Spleen (tissue), 11 donors: ENCODE data around the gene LEUTX. TPM values are rescaled to one million over a fixed set of nuclear protein-coding genes. Genes with fewer than 3 reads are reported as not detected.

Source experiments
- DNase-seq: peaks from one replicate; pipeline ENCODE4 v3.0.0-alpha.2; 2020
- H3K27ac ChIP-seq, 8 donors: fragments of 200-600 bp; sonication (generic) in 7 of 8; 1 replicate in 4 of 8; 2 replicates in 4 of 8; pipeline versions ENCODE4 v1.5.0 to v1.8.0; 2016 to 2021; ENCODE audit warnings: inconsistent platforms in 4 of 8, mild to moderate bottlenecking in 4 of 8, moderate library complexity in 1 of 8
- H3K27me3 ChIP-seq, 7 donors: fragments of 200-600 bp; sonication (generic) in 6 of 7; replicated peaks in 1 of 7; 1 replicate in 4 of 7; 2 replicates in 3 of 7; pipeline versions ENCODE4 v1.5.0 to v1.8.0; 2016 to 2021; ENCODE audit warnings: inconsistent platforms in 3 of 7, mild to moderate bottlenecking in 1 of 7
- H3K36me3 ChIP-seq, 6 donors: fragments of 200-600 bp; sonication (generic) in 5 of 6; 1 replicate in 4 of 6; 2 replicates in 2 of 6; pipeline versions ENCODE4 v1.5.0 to v1.8.0; 2016 to 2021; ENCODE audit warnings: inconsistent platforms in 2 of 6
- H3K4me1 ChIP-seq, 6 donors: fragments of 200-600 bp; sonication (generic) in 5 of 6; 1 replicate in 3 of 6; 2 replicates in 3 of 6; pipeline versions ENCODE4 v1.5.0 to v1.8.0; 2016 to 2021; ENCODE audit warnings: inconsistent platforms in 3 of 6
- H3K4me3 ChIP-seq, 8 donors: fragments of 200-600 bp; sonication (generic) in 7 of 8; 1 replicate in 4 of 8; 2 replicates in 4 of 8; pipeline versions ENCODE4 v1.5.0 to v1.8.0; 2016 to 2021; ENCODE audit warnings: inconsistent platforms in 4 of 8, mild to moderate bottlenecking in 4 of 8, moderate library complexity in 2 of 8
- H3K9me3 ChIP-seq, 8 donors: fragments of 200-600 bp; sonication (generic) in 7 of 8; 1 replicate in 4 of 8; 2 replicates in 4 of 8; pipeline versions ENCODE4 v1.5.0 to v1.8.0; 2016 to 2021; ENCODE audit warnings: inconsistent platforms in 4 of 8
- POLR2A ChIP-seq, 3 donors: fragments of 450-650 bp; IDR thresholded peaks; one replicate each; pipeline ENCODE4 v1.5.1; 2017; ENCODE audit warnings: antibody characterized with exemption in 3 of 3, mild to moderate bottlenecking in 1 of 3
- POLR2AphosphoS5 ChIP-seq, 3 donors: sonication (generic); formaldehyde crosslinking; IDR thresholded peaks; one replicate each; pipeline ENCODE4 v1.5.1; 2017; ENCODE audit warnings: antibody characterized with exemption in 3 of 3
- WGBS, 5 donors: extraction: QIAGEN DNeasy Blood & Tissue Kit in 3 of 5; methylation state at CpG; one replicate each; pipeline versions ENCODE4 v1.1.5 to v1.1.7; 2013 to 2018; 5-methylcytosine and 5-hydroxymethylcytosine counted together
- intact Hi-C: fragments of 100-400 bp; cut with DNase I; formaldehyde crosslinking; loops from one replicate; pipeline ENCODE4 v1.15.0; 2023; ENCODE audit warnings: low total_unique reads
- polyA plus RNA-seq, 3 donors: library from polyadenylated mRNA; stranded (reverse); fragments of 200-250 nt; gene quantifications; one replicate each; pipeline ENCODE4 v1.2.1, GENCODE V29; 2013
- total RNA-seq, 7 donors: library from RNA; depleted of rRNA in 3 of 7; stranded (reverse); fragments of >200 nt in 3 of 7; fragmentation: NEBNext Ultra II Directional in 4 of 7; extraction: Animal tissue kit (Norgen Biotek cat#: 25700) in 4 of 7; gene quantifications; one replicate each; pipeline versions ENCODE4 v1.1.0 to v1.2.1, GENCODE V29; 2016 to 2021
- TF ChIP-seq, protein P1 (sequence below), 11 experiments: fragments of 200-600 bp in 7 of 11; fragments of 450-650 bp in 4 of 11; sonication (generic) in 4 of 11; IDR thresholded peaks in 8 of 11; conservative IDR thresholded peaks in 3 of 11; 1 replicate in 7 of 11; 2 replicates in 4 of 11; pipeline versions ENCODE4 v1.4.0 to v1.8.0; 2016 to 2021; ENCODE audit warnings: antibody characterized with exemption in 11 of 11, inconsistent platforms in 4 of 11, mild to moderate bottlenecking in 1 of 11
- donor health status: healthy with polysubstance abuse.
- donor health status: DM: no; HTN: no; CAD: no; lungs with moderate emphysema.
- donor health status: DM: no; HTN: no; CAD: no.
- donor health status: Bipolar disorder and iron deficiency.
- donor health status: healthy.
- donor health status: DM: no; HTN: no; CAD: no.
- donor health status: DM: yes; HTN: yes; CAD: no.

LEUTX gene
- total and polyA plus RNA-seq, 10 donors = not detected

DNA sequence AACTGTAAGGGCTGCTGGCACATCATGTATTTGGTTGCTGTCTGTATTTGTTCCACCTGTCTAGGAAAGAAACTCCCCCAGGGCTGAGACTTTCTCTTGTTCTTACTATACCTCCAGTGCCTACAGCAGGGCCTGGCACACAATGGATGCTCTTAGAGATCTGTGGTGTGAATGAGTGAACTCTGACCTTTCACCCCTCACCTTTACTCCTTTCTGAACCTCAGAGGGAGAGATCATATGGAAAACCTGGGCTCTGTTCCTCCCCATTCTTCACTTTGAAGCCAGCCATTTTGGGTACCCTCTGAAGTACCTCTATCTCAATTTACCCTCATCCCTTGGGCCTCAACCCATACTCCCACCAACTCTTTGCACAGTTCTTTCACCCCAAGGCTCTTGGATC lies 52.2 kb downstream of the LEUTX start:
- Histone ChIP-seq H3K27ac (peak overlapping the region in 1 of 8 donors; percentile 24), H3K27me3 (no peaks in the 10 kb centered on the region), H3K36me3 (peaks cover 0 to 76% (median 56%) of the 10 kb centered on the region in 6 donors), H3K4me1 (peaks cover 10 to 69% (median 29%) of the 10 kb centered on the region in 6 donors), H3K4me3 (no peak overlapping the region), H3K9me3 (no peaks in the 10 kb centered on the region)
- TF ChIP-seq POLR2A (IDR thresholded peaks at IDR 0.05) = no peak
- TF ChIP-seq POLR2AphosphoS5 (IDR thresholded peaks at IDR 0.05) = no peak
- TF ChIP-seq, protein P1, sequence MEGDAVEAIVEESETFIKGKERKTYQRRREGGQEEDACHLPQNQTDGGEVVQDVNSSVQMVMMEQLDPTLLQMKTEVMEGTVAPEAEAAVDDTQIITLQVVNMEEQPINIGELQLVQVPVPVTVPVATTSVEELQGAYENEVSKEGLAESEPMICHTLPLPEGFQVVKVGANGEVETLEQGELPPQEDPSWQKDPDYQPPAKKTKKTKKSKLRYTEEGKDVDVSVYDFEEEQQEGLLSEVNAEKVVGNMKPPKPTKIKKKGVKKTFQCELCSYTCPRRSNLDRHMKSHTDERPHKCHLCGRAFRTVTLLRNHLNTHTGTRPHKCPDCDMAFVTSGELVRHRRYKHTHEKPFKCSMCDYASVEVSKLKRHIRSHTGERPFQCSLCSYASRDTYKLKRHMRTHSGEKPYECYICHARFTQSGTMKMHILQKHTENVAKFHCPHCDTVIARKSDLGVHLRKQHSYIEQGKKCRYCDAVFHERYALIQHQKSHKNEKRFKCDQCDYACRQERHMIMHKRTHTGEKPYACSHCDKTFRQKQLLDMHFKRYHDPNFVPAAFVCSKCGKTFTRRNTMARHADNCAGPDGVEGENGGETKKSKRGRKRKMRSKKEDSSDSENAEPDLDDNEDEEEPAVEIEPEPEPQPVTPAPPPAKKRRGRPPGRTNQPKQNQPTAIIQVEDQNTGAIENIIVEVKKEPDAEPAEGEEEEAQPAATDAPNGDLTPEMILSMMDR (IDR thresholded peaks at IDR 0.05 in 8 of 11, conservative IDR thresholded peaks at IDR 0.05 in 3 of 11) = no peak
- intact Hi-C loops = no loop called here
- DNase-seq = no peak

DNA sequence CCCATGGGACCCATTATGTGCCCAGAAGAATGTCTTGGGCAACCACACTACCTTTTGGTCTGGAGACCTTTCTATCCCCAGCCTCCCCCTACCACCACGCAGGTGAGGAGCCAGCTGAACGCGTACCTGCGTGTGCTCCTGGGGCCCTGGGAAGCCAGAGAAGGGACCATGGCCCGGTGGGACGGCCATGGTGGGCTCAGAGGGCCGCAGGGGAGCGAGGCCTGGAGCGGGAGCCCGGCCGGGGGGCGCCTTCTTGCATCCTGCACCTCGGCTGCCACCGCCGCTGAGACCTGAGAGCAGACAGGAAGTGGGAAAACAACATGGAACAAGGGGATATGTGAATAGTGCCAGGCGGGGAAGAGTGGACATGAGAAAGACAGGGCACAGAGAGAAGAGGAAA lies 53.0 kb downstream of the LEUTX start:
- Histone ChIP-seq H3K36me3 (peaks cover 0 to 76% (median 56%) of the 10 kb centered on the region in 6 donors), H3K9me3 (no peaks in the 10 kb centered on the region), H3K27ac (peak overlapping the region in 4 of 8 donors; percentile 30 to 93 (median 66)), H3K27me3 (no peaks in the 10 kb centered on the region), H3K4me3 (no peak overlapping the region), H3K4me1 (peaks cover 10 to 69% (median 29%) of the 10 kb centered on the region in 6 donors)
- TF ChIP-seq POLR2A (IDR thresholded peaks at IDR 0.05) (no peak), POLR2AphosphoS5 (IDR thresholded peaks at IDR 0.05) (no peak)
- TF ChIP-seq, protein P1 (IDR thresholded peaks at IDR 0.05 in 8 of 11, conservative IDR thresholded peaks at IDR 0.05 in 3 of 11) = no peak
- intact Hi-C loops = no loop called here
- peak; percentile 78 for DNase-seq
- WGBS, 5 donors = 92 to 97% (median 93%) methylated on average over 16 of the region's 16 CpGs

DNA sequence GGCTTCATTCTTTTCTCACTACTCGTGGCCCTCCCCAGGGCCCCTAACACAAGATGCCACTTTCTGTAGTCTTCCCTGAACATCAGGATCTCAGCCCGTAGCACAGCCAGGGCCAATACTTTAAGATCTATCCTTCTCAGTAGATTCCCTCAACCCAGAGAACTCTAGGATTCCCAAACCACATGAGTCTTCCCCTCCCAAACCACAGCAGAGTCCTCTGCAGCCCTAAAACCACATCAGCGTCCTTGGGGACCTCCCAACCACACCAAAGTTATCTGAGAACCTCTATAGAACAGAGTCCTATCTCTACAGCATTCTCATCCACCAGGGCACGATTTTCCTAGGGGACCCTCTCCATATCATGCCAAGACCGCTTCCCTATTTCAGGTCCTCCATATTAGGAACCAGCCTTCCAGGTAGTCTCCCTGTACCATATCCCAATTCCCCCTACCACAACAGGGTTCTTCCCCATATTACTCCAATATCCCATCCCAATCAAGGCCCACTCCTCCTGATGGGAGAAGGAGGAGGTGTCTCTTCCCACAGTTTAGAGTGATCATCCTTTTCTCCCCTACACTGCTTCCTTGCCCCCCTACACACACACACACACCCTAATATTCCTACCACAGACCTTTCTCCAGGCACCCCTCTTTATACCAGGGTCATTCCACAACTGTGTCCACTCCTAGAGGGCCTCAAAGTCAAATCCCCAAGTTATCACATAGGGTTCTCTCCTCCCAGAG lies 53.9 kb downstream of the LEUTX start:
- Histone ChIP-seq H3K27me3 (no peaks in the 10 kb centered on the region), H3K4me1 (peaks cover 10 to 65% (median 29%) of the 10 kb centered on the region in 6 donors), H3K4me3 (peak overlapping the region; percentile 99 to 100 (median 100)), H3K9me3 (no peaks in the 10 kb centered on the region), H3K36me3 (peaks cover 0 to 76% (median 57%) of the 10 kb centered on the region in 6 donors), H3K27ac (peak overlapping the region in 7 of 8 donors; percentile 69 to 93 (median 92))
- no peak for DNase-seq
- intact Hi-C loops = no loop called here
- 46 to 53% (median 48%) methylated on average over 5 of the region's 5 CpGs for WGBS, 5 donors
- TF ChIP-seq POLR2A (IDR thresholded peaks at IDR 0.05) (no peak), POLR2AphosphoS5 (IDR thresholded peaks at IDR 0.05) (no peak)
- TF ChIP-seq, protein P1 (IDR thresholded peaks at IDR 0.05 in 8 of 11, conservative IDR thresholded peaks at IDR 0.05 in 3 of 11) = no peak

- H3K4me3 ChIP-seq = peak overlapping the region; percentile 99 to 100 (median 100)
- TF ChIP-seq POLR2AphosphoS5 (IDR thresholded peaks at IDR 0.05) (no peak), POLR2A (IDR thresholded peaks at IDR 0.05) (no peak)
- TF ChIP-seq, protein P1 (IDR thresholded peaks at IDR 0.05 in 8 of 11, conservative IDR thresholded peaks at IDR 0.05 in 3 of 11) = no peak
- intact Hi-C loops = no loop called here
- no peak for DNase-seq
- WGBS, 5 donors = 1 to 4% (median 1%) methylated on average over 15 to 24 of the region's 24 CpGs
- H3K4me1 ChIP-seq = peaks cover 10 to 59% (median 29%) of the 10 kb centered on the region in 6 donors
- no peaks in the 10 kb centered on the region for H3K9me3 ChIP-seq
- H3K36me3 ChIP-seq = peaks cover 0 to 76% (median 57%) of the 10 kb centered on the region in 6 donors
- H3K27me3 ChIP-seq = no peaks in the 10 kb centered on the region
- H3K27ac ChIP-seq = peak overlapping the region; percentile 69 to 93 (median 90)
Observed at GRCh38 chr19:39833160-39833463, 54.5 kb downstream of the LEUTX start.
